NCI-H446 treated with DMSO at 0.1 percent for 48 hours (cell line): ENCODE measurements around the gene SUSD1.

Experiments used
- DNase-seq: peaks from one replicate; lab custom pipeline; 2025; lab: John Stamatoyannopoulos, UW

SUSD1 gene

DNA sequence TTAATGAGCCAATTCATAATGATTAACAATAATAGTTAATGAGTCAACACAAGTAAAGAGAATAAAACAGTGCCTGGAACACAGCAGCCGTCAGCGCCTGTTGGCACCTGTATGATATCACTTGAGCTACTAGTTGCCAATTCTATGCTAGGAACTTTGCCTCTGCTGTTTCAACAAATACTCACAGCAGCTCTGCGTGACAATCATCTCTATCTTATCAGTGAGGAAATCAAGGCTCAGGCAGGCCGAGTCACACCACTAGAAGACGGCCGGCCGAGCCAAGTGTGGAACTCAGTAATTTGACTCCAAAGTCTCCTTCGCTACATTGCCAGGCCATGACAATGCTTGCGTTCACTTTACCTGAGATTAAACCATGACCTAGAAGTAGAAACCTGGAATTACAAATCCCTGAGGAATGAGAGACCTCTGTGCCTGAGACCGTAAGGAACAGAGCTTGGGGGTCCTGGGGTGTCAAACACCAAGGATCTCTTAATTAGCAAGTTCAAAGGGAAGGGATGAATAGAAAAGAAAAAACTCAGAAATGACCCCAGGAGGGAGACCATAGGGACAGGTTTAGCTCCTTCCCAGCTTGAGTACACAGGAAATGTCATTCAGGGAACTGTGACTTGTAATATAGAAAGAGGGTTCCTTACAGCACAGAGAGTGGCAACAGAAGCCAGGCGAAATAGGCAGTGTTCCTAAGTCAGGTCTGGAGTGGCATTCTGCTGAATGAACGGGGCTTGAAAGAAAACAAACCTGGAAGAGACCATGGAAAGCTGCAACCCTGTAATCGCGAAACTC, 109.1 kb downstream of the SUSD1 start:
- no peak for DNase-seq

DNA sequence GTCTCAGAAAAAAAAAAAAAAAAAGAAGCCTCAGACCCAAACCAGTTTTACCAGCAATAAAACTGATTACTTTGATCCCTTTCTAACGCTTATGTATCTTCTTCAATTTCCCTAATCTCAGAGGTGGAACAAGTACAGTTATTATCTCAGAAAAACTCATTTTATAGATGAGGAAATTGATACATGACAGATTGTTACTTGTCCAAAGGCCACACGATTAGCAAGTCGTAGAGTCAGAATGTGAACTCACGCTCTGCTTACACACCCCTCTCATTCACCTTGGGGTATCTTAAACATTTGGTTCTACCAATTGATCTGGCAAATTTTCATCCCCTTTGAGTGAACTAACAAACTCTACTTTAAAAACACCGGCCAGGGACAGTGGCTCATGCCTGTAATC, 110.2 kb downstream of the SUSD1 start:
- no peak for DNase-seq

DNA sequence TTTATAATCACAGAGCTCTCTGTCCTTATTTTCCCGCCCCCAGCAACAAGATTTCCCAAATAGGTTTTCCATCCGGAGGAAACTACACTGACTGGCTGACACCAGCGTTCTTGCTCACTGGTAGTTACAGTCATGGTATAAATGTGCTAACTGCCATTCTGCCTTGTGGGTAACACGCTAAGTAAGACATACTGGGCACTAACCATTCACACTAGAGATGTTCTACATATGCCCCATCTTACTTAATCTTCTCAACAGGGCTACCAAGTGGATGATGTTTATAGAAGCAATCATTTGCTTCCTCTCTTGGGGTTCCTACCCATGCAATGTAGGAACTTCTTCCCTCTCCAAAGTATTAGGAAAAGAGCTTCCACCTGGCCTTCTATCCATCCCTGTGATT, 111.5 kb downstream of the SUSD1 start:
- DNase-seq = no peak

DNA sequence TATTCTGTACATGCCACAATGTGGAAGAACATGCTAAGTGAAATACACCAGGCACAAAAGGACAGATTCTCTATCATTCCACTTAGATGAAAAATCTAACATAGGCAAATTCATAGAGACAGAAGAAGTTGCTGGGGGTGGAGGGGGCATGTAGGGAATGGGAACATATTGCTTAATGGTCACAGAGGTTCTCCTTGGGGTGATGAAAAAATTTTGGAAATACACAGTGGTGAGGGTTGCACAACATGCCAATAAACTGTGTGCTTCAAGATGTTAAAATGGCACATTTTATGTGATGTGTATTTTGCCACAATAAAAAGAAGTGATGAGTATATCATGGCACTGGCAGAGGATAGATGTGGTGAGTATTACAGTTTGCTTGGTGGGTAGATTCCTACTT, 111.9 kb downstream of the SUSD1 start:
- DNase-seq = no peak

DNA sequence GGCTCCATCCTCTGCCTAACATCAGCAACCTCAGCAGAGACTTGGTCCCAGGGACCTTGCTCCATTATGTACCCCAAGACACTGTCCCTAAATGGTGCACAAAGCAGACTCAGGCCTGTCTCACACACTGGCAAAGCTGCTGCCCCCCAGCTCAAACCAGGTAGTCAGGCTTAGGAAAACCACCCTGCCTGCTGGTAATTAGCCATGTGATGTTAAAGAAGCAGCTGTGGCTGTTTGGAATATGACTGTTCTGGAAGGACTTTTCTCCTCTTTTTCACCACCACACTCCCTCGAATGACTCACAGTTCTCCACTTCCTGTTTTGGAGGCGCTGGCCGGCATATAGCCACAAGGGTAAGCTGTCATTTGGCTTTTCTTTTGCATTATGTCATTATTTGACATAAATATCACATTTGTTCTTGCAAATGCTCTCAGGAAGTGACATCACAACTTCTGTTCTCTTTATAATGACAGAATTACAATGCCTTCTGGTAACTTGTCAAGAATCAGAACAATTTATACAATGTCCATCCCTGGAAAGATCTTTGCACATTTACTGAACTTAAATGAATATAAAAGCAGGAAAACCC, 113.9 kb downstream of the SUSD1 start:
- no peak for DNase-seq

- DNase-seq = no peak
Measured at GRCh38 chr9:112059966-112060320, 115.2 kb downstream of the SUSD1 start.

- DNase-seq = no peak
Measured at GRCh38 chr9:112059145-112059965, 115.7 kb downstream of the SUSD1 start.

DNA sequence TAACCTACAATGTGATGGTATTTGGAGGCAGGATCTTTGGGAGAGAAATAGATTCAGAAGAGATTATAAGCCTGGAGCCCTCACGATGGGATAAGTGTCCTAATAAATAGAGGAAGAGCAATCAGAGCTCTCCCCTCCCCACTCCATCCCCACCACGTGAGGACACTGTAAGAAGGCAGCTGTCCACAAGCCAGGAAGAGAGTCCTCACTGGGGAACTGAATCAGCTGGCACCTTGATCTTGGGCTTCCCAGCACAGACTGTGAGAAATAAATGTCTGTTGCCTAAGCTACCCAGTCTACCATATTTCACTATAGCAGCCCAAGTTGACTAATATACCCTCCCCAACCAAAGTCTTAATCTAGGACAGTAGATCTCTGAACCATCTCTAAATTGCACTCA, 118.1 kb downstream of the SUSD1 start:
- no peak for DNase-seq

DNA sequence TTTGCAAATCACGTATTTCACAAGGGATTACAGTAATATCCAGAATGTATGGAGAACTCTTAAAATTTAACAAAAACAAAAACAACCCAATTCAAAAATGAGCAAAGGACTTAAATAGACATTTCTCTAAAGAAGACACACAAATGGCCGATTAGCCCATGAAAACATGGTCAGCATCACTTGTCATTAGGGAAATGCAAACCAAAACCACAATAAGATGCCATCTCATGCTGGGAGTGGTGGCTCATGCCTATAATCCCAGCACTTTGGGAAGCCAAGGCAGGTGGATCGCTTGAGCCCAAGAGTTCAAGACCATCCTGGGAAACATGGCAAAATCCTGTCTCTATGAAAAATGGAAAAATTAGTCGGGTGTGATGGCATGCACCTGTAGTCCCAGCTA, 120.2 kb downstream of the SUSD1 start:
- no peak for DNase-seq

DNA sequence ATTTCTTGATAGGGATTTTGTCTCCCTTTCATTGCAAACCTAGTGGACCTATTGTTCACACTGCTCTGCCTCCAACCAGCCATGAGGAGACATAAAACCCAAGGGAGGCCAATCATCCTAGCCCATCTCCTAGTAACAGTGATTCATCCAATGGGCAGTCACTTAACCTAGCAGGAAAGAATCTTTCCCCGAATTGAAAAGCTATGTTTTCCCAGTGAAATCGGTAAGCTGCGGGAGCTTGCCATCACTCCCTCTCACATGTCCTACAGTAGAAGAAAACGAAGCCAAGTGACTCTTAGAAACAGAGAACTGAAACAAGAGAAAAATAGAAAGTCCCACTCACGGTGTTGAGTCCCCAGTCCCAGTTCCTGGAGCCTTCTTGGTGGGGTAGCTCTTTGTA, 123.3 kb downstream of the SUSD1 start:
- DNase-seq = no peak

- no peak for DNase-seq
Measured at GRCh38 chr9:112050544-112051475, 124.3 kb downstream of the SUSD1 start.

- peak; percentile 12 for DNase-seq
Measured at GRCh38 chr9:112049811-112050516, 125.1 kb downstream of the SUSD1 start.

- DNase-seq = peak; percentile 8
Measured at GRCh38 chr9:112048924-112049691, 126.0 kb downstream of the SUSD1 start.

DNA sequence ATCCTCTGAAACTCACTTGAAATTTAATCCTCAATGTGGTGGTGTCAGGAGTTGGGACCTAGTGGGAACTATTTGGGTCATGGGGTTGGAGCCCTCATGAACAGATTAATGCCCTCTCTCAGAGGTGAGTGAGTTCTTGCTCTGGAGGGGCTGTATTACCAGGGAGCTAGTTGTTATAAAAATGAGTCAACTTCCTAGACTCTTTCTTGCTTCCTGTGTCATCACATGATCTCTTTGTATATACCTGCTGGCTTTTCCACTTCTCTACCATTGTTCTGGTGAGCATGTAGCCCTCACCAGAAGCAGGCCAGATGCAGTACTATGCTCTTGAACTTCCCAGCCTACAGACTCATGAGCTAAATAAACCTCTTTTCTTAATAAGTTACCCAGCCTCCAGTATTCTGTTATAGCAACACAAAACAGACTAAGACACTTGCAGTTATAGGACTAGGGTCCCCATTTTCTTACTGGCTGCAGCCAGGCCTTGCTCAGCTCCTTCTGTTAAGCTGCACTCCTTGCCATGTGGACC, 127.5 kb downstream of the SUSD1 start:
- DNase-seq = no peak

- DNase-seq = no peak
Measured at GRCh38 chr9:112046181-112046580, 128.9 kb downstream of the SUSD1 start.

DNA sequence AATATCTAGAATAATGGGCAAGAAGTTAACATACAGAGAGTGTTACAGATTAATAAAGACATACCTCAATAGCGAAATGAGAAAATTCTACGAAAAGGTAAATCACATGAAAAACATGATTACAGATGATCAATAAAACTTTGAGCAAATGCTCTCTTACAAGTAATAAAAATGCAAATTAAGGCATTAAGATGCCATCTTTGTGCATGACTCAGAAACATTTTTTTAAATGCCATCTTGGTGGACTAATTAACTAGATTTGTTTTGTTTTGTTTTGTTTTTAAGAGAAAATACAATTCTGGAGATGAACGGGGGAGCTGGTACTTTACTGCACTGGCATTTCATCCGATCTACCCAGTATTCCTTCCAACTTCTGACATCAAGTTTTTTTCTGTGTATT, 130.2 kb downstream of the SUSD1 start:
- DNase-seq = no peak

- no peak for DNase-seq
Measured at GRCh38 chr9:112044186-112044585, 130.9 kb downstream of the SUSD1 start.

DNA sequence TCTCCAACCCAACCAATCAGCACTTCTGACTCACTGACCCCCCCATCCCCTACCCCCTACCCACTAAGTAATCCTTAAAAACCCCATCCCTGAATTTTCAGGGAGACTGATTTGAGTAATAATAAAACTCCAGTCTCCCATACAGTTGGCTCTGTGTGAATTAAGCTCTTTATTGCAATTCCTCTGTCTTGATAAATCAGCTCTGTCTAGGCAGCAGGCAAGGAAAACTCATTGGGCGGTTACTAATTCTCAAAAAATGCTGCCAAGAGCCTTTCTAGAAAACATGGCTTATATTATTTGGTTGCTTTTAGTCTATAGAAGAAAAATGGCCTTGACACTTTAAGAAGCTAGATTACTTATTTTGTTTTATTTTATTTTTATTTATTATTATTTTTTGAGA, 131.7 kb downstream of the SUSD1 start:
- DNase-seq = no peak

DNA sequence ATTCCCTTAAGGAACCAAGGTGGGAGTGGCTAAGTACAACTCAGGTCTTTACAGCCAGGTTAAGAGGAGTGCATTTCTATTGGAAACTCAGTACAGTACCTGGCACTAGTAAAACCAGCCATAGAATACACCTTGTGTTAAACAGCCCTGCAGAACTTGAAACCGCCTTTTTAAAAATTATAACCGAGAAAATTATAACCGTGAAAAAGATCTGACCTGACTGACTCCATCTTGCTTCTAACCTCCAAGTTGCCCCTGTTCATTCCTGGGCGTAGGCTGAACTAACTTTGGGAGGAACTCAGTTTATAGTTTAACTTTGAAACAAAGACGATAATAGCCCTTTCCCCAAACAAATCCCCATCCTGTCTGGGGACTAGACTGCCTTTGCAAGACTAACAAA, 132.3 kb downstream of the SUSD1 start:
- DNase-seq = no peak

- no peak for DNase-seq
Measured at GRCh38 chr9:112042244-112042638, 132.9 kb downstream of the SUSD1 start.
